Measurements from ENCODE around the gene IL12RB1.

Gene IL12RB1

GRCh38 chr19:18013210-18014111 lies 73.3 kb downstream of the IL12RB1 start:
- no peak for DNase-seq (ENCODE audit: extremely low read depth, insufficient read length)
- TF ChIP-seq CTCF (IDR thresholded peaks at IDR 0.05; ENCODE audit: insufficient read depth, low read length, poor library complexity, severe bottlenecking): no peak
- no peaks in the 10 kb centered on the region for H3K27me3 ChIP-seq (replicated peaks; ENCODE audit: control insufficient read depth, insufficient read depth, low read length)
- H3K36me3 ChIP-seq (ENCODE audit: control insufficient read depth, insufficient read depth, low read length): peaks cover 17% of the 10 kb centered on the region
- H3K4me3 ChIP-seq (replicated peaks; ENCODE audit: low read depth, low read length): no peak overlapping the region

GRCh38 chr19:18010149-18010548 lies 76.6 kb downstream of the IL12RB1 start:
- peaks cover 18% of the 10 kb centered on the region for H3K36me3 ChIP-seq (ENCODE audit: control insufficient read depth, insufficient read depth, low read length)
- no peak for DNase-seq (ENCODE audit: extremely low read depth, insufficient read length)
- H3K27me3 ChIP-seq (replicated peaks; ENCODE audit: control insufficient read depth, insufficient read depth, low read length): no peaks in the 10 kb centered on the region
- H3K4me3 ChIP-seq (replicated peaks; ENCODE audit: low read depth, low read length): no peak overlapping the region
- TF ChIP-seq CTCF (IDR thresholded peaks at IDR 0.05; ENCODE audit: insufficient read depth, low read length, poor library complexity, severe bottlenecking): no peak

- Histone ChIP-seq H3K27me3 (replicated peaks; ENCODE audit: control insufficient read depth, insufficient read depth, low read length) (no peaks in the 10 kb centered on the region), H3K36me3 (ENCODE audit: control insufficient read depth, insufficient read depth, low read length) (peaks cover 18% of the 10 kb centered on the region), H3K4me3 (replicated peaks; ENCODE audit: low read depth, low read length) (no peak overlapping the region)
- no peak for TF ChIP-seq CTCF (IDR thresholded peaks at IDR 0.05; ENCODE audit: insufficient read depth, low read length, poor library complexity, severe bottlenecking)
- DNase-seq (ENCODE audit: extremely low read depth, insufficient read length): no peak
Measured at GRCh38 chr19:18009412-18010066, 77.2 kb downstream of the IL12RB1 start.

Measured in GM06990 (cell line).